ENCODE measurements around the gene TNS1. TPM values are rescaled to one million over a fixed set of nuclear protein-coding genes. Genes with fewer than 3 reads are reported as not detected.

Gene TNS1
- total RNA-seq, 4 donors from 2014 or later, result 23.1 to 156 (median 81.1) TPM

GRCh38 chr2:217959723-217960122 is 43.1 kb downstream of the TNS1 start:
- Histone ChIP-seq H3K4me1 (peaks cover 0 to 12% (median 0%) of the 10 kb centered on the region in 4 donors), H3K9me3 (no peaks in the 10 kb centered on the region), H3K4me3 (no peak overlapping the region), H3K36me3 (no peaks in the 10 kb centered on the region), H3K27me3 (no peaks in the 10 kb centered on the region), H3K27ac (peak overlapping the region in 1 of 4 donors; percentile 33)
- DNase-seq, result peak in 2 of 3 donors; percentile 30 to 38
- TF ChIP-seq CTCF (IDR thresholded peaks at IDR 0.05), result no peak
- TF ChIP-seq POLR2A (IDR thresholded peaks at IDR 0.05), result no peak

GRCh38 chr2:217958884-217959225 is 43.9 kb downstream of the TNS1 start:
- Histone ChIP-seq H3K27me3 (no peaks in the 10 kb centered on the region), H3K4me3 (no peak overlapping the region), H3K36me3 (no peaks in the 10 kb centered on the region), H3K9me3 (no peaks in the 10 kb centered on the region), H3K4me1 (peaks cover 0 to 15% (median 0%) of the 10 kb centered on the region in 4 donors), H3K27ac (peak overlapping the region in 1 of 4 donors; percentile 13)
- TF ChIP-seq CTCF (IDR thresholded peaks at IDR 0.05), result no peak
- no peak for TF ChIP-seq POLR2A (IDR thresholded peaks at IDR 0.05)
- DNase-seq, result peak in 1 of 3 donors; percentile 17

- Histone ChIP-seq H3K27me3 (no peaks in the 10 kb centered on the region), H3K4me1 (peaks cover 0 to 20% (median 0%) of the 10 kb centered on the region in 4 donors), H3K27ac (peak overlapping the region in 1 of 4 donors; percentile 13), H3K4me3 (no peak overlapping the region), H3K9me3 (no peaks in the 10 kb centered on the region), H3K36me3 (no peaks in the 10 kb centered on the region)
- TF ChIP-seq POLR2A (IDR thresholded peaks at IDR 0.05) (no peak), CTCF (IDR thresholded peaks at IDR 0.05) (no peak)
- peak in 1 of 3 donors; percentile 29 for DNase-seq
Observed at GRCh38 chr2:217958206-217958883, 44.5 kb downstream of the TNS1 start.

GRCh38 chr2:217956586-217957457 is 46.0 kb downstream of the TNS1 start:
- no peaks in the 10 kb centered on the region for H3K36me3 ChIP-seq
- H3K27ac ChIP-seq, result peak overlapping the region in 2 of 4 donors; percentile 43 to 83
- no peak overlapping the region for H3K4me3 ChIP-seq
- H3K4me1 ChIP-seq, result peaks cover 0 to 30% (median 0%) of the 10 kb centered on the region in 4 donors
- H3K9me3 ChIP-seq, result no peaks in the 10 kb centered on the region
- no peaks in the 10 kb centered on the region for H3K27me3 ChIP-seq
- TF ChIP-seq CTCF (IDR thresholded peaks at IDR 0.05) (no peak), POLR2A (IDR thresholded peaks at IDR 0.05) (no peak)
- DNase-seq, result peak in 2 of 3 donors; percentile 29 to 45

GRCh38 chr2:217955881-217956493 is 46.8 kb downstream of the TNS1 start:
- Histone ChIP-seq H3K36me3 (no peaks in the 10 kb centered on the region), H3K27ac (peak overlapping the region in 2 of 4 donors; percentile 51 to 83), H3K4me1 (peaks cover 0 to 37% (median 0%) of the 10 kb centered on the region in 4 donors), H3K9me3 (no peaks in the 10 kb centered on the region), H3K27me3 (no peaks in the 10 kb centered on the region), H3K4me3 (no peak overlapping the region)
- TF ChIP-seq POLR2A (IDR thresholded peaks at IDR 0.05), result no peak
- no peak for TF ChIP-seq CTCF (IDR thresholded peaks at IDR 0.05)
- DNase-seq, result peak in 2 of 3 donors; percentile 15 to 27

Data from Peyer's patch (tissue), 4 donors.